Measurements from ENCODE around the gene APOL3. TPM values are rescaled to one million over a fixed set of nuclear protein-coding genes. Genes with fewer than 3 reads are reported as not detected.

Gene APOL3
- total and polyA plus RNA-seq, 2 donors (not counting 3 experiments of a cell fraction or from before 2014, with no cell fraction given): 17.9 to 36.9 TPM

DNA sequence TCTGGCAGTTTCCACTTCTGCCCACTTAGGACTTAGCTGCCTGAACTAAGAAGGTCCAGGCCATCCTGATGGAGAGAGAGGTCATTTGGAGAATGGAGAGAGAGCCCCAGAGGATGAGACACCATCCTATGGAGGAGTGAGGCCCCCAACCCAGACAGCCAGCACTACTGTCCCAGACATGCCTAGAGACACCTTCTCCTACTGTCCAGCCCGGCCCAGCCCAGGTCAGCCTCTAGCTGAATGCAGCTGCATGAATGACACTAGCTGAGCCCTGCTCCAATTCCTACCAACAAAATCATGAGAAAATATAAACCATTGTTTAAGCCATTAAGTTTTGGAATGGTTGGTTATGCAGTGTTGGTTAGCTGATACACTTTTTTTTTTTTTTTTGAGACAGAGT lies 47.4 kb downstream of the APOL3 start:
- TF ChIP-seq, protein P1, sequence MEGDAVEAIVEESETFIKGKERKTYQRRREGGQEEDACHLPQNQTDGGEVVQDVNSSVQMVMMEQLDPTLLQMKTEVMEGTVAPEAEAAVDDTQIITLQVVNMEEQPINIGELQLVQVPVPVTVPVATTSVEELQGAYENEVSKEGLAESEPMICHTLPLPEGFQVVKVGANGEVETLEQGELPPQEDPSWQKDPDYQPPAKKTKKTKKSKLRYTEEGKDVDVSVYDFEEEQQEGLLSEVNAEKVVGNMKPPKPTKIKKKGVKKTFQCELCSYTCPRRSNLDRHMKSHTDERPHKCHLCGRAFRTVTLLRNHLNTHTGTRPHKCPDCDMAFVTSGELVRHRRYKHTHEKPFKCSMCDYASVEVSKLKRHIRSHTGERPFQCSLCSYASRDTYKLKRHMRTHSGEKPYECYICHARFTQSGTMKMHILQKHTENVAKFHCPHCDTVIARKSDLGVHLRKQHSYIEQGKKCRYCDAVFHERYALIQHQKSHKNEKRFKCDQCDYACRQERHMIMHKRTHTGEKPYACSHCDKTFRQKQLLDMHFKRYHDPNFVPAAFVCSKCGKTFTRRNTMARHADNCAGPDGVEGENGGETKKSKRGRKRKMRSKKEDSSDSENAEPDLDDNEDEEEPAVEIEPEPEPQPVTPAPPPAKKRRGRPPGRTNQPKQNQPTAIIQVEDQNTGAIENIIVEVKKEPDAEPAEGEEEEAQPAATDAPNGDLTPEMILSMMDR (IDR thresholded peaks at IDR 0.05; ENCODE audit: extremely low read depth in 1 of 2, insufficient read depth in 1 of 2, low read depth in 1 of 2, low read length in 2 of 2): no peak
- TF ChIP-seq, protein P2, sequence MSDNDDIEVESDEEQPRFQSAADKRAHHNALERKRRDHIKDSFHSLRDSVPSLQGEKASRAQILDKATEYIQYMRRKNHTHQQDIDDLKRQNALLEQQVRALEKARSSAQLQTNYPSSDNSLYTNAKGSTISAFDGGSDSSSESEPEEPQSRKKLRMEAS (IDR thresholded peaks at IDR 0.05; ENCODE audit: insufficient read depth, insufficient read length): no peak
- TF ChIP-seq FOS (IDR thresholded peaks at IDR 0.05; ENCODE audit: borderline replicate concordance, insufficient read depth, low read length): no peak
- TF ChIP-seq POLR2AphosphoS5 (IDR thresholded peaks at IDR 0.05; ENCODE audit: insufficient read depth, low read depth, low read length): no peak
- no peak for TF ChIP-seq MYC (IDR thresholded peaks at IDR 0.05; ENCODE audit: low read depth, low read length)
- no peak for TF ChIP-seq EZH2 (IDR thresholded peaks at IDR 0.05; ENCODE audit: borderline replicate concordance, low read depth, low read length, severe bottlenecking)
- TF ChIP-seq GATA2 (IDR thresholded peaks at IDR 0.05; ENCODE audit: insufficient read depth, insufficient read length, low read depth, low read length): no peak
- no peak for TF ChIP-seq JUN (IDR thresholded peaks at IDR 0.05; ENCODE audit: borderline replicate concordance, insufficient read depth, insufficient read length, low read depth)
- no peak for TF ChIP-seq POLR2A (IDR thresholded peaks at IDR 0.05; ENCODE audit: low read depth, low read length)
- no peaks in the 10 kb centered on the region for H3K36me3 ChIP-seq (ENCODE audit: control insufficient read depth in 2 of 2, extremely low read depth in 1 of 2, insufficient read depth in 2 of 2, low read length in 2 of 2)
- H2AFZ ChIP-seq (ENCODE audit: low read depth, low read length): no peak overlapping the region
- no TSS peak for BruUV-seq (replicated peaks)
- H3K9ac ChIP-seq (replicated peaks; ENCODE audit: extremely low read depth, insufficient read depth, low read length): no peak overlapping the region
- dilution Hi-C loops (cut with MboI; ENCODE audit: extremely low pct_ligation_motif_present, low sequenced_read_pairs): no loop called here
- H3K9me3 ChIP-seq (replicated peaks; ENCODE audit: control insufficient read depth, insufficient read depth, low read length): no peaks in the 10 kb centered on the region
- H3K4me2 ChIP-seq (ENCODE audit: insufficient read depth, low read length): no peak overlapping the region
- no peak for FAIRE-seq
- H3K79me2 ChIP-seq (ENCODE audit: control insufficient read depth, insufficient read depth, low read length): no peaks in the 10 kb centered on the region
- ChIA-PET CTCF (no interaction called here), POLR2A (no interaction called here)
- H3K4me3 ChIP-seq (replicated peaks in 1 of 3; ENCODE audit: insufficient read depth in 1 of 3, low read depth in 1 of 3, low read length in 3 of 3): no peak overlapping the region
- no peaks in the 10 kb centered on the region for H3K9me1 ChIP-seq (replicated peaks; ENCODE audit: control insufficient read depth, extremely low read depth, insufficient read depth, low read length)
- no peaks in the 10 kb centered on the region for H3K4me1 ChIP-seq (ENCODE audit: control insufficient read depth, extremely low read depth, insufficient read depth, low read length)
- DNase-seq (ENCODE audit: low read depth, low spot score): no peak
- no peaks in the 10 kb centered on the region for H4K20me1 ChIP-seq (replicated peaks; ENCODE audit: control insufficient read depth, extremely low read depth, insufficient read depth, low read length)
- peaks cover 0 to 4% of the 10 kb centered on the region in 2 experiments for H3K27me3 ChIP-seq (ENCODE audit: control insufficient read depth in 2 of 2, insufficient read depth in 2 of 2, low read length in 2 of 2)
- intact Hi-C loops (cut with micrococcal nuclease): no loop called here
- no peak overlapping the region for H3K27ac ChIP-seq (ENCODE audit: insufficient read depth, low read depth, low read length)

Measured in endothelial cell of umbilical vein (primary cell).